Measurements from ENCODE around the gene ORAI3.
"Not testable (repeated sequence)": the region's sequence is repeated elsewhere in the genome, so short reads cannot be mapped to it uniquely, and the experiment has no call there.

DNA sequence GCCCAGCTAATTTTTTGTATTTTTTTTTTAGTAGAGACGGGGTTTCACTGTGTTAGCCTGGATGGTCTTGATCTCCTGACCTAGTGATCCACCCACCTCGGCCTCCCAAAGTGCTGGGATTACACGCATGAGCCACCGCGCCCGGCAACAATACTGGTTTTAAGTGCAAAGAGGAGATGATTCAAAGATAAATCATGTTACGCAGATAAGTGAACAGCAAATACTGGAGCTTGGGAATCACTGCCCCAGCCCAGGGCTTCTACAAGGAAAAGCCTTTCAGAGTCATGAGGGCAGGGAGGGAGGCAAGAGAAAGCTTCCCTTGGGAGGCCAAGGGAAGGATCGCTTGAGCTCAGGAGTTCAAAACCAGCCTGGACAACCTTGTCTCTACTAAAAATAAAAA is 9.3 kb upstream of the ORAI3 start:
- TF ChIP-seq, protein P1, sequence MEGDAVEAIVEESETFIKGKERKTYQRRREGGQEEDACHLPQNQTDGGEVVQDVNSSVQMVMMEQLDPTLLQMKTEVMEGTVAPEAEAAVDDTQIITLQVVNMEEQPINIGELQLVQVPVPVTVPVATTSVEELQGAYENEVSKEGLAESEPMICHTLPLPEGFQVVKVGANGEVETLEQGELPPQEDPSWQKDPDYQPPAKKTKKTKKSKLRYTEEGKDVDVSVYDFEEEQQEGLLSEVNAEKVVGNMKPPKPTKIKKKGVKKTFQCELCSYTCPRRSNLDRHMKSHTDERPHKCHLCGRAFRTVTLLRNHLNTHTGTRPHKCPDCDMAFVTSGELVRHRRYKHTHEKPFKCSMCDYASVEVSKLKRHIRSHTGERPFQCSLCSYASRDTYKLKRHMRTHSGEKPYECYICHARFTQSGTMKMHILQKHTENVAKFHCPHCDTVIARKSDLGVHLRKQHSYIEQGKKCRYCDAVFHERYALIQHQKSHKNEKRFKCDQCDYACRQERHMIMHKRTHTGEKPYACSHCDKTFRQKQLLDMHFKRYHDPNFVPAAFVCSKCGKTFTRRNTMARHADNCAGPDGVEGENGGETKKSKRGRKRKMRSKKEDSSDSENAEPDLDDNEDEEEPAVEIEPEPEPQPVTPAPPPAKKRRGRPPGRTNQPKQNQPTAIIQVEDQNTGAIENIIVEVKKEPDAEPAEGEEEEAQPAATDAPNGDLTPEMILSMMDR (conservative IDR thresholded peaks at IDR 0.05; ENCODE audit: low read depth, low read length), result not testable (repeated sequence)
- TF ChIP-seq EZH2 (IDR thresholded peaks at IDR 0.05; ENCODE audit: low read length, unreplicated experiment), result not testable (repeated sequence)
